Retina (tissue), 1 donor: Measurements from ENCODE around the gene SYT12.

Experiments used
- DNase-seq: peaks from one replicate; pipeline ENCODE4 v3.0.0-alpha.2; 2016

Gene SYT12

DNA sequence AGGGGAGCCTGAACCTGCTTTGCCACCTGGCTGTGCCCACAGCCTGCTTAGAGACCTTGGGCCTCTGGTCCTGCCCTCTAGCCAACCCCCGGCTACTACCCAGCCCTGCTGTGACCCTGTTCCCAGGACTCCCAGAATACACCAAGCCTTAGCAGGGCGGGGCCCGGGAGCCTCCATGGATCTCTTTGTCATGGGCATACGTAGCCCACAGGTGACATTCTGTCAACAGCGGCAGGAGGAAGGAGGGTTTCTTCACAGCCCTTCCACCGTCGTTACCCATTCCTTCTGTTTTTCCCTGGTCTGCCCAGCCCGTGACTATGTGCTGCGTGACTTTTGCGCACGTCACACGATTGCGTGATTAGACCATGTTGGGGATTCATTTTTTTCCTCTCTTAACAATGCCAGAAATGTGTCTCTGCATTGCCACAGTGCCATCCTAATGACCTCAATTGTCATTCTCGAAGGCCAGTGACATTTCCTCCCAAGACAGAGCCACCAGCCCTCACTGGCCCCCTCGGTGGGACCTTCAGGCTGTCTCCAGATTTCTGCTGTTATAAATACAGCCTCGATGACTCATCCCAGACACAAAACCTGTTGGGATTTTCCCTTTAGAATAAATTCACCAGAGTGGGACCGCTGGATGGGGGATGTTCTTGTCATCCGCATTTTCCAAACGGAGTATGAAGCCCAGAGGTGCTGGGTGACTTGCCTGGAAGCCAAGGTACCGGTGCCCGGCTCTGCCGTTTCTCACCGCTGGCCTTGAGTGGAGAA is 9.0 kb downstream of the SYT12 start:
- DNase-seq: no peak

GRCh38 chr11:67032830-67033551 is 10.1 kb downstream of the SYT12 start:
- no peak for DNase-seq

- DNase-seq: no peak
Measured at GRCh38 chr11:67033661-67034166, 10.8 kb downstream of the SYT12 start.

GRCh38 chr11:67034350-67034749 is 11.4 kb downstream of the SYT12 start:
- no peak for DNase-seq

GRCh38 chr11:67040147-67040546 is 17.2 kb downstream of the SYT12 start:
- DNase-seq: no peak

DNA sequence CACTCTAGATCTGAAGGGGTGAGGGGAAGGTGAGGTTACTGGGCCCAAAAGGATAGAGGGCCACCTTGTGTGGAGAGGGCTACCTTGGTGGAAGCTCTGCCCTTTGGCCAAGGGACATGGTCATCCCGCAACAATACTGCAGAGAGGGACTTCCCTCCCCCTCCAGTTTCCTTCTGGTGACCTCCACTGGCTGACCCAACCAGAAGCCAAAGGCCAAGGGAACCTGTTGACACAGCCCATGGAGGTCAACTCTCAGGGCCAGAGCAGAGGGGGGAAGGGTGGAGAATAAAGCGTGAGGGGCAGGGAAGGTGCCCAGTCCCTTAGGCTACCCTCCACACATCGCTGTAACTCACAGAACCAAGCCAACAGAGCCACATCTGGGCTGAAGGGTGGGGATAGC is 18.7 kb downstream of the SYT12 start:
- DNase-seq: no peak

- no peak for DNase-seq
Measured at GRCh38 chr11:67043572-67044349, 20.8 kb downstream of the SYT12 start.

GRCh38 chr11:67044496-67044895 is 21.6 kb downstream of the SYT12 start:
- no peak for DNase-seq

DNA sequence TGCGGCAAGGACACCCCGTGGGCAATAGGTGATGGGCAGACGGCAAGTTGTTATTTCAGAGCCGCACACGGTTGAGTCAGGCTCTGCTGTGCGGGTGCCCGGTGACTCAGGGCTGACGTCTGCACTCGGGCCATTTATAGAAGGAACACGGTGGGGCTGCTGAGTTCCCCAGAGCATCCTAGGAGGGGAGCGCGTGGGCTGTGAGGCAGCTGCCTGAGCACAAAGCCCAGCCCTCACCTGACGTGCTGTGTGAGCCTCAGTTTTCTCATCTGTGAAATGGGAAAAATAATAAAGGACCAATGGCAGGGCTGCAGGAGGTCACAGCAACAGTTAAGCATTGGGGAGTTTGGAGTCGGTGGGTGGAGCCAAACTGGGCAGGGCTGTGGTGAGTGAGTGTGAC is 22.4 kb downstream of the SYT12 start:
- DNase-seq: no peak

DNA sequence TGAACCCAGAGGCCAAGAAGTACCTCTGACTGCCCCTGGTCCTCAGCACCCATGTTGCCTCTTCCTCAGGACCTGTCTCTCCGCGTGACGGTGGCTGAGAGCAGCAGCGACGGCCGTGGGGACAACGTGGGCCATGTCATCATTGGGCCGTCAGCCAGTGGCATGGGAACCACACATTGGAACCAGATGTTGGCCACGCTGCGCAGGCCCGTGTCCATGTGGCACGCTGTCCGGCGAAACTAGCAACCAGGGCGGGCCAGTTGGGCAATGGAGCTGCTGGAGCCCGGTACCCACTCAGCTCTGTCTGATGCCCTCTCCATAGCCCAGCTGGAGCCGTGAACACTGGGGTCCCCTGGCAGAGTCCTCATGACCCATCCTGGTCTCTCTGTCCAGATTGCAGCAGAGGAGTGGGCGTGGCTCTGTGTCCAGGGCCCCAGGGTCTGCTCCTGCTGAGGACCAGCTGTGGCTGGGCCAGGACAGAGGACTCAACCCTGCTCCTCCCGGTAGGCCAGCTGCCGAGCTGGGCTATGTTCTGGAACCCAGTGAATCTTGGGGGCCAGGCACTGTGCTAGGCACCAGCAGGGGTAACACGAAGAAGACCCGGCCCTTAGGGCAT is 25.7 kb downstream of the SYT12 start:
- no peak for DNase-seq

DNA sequence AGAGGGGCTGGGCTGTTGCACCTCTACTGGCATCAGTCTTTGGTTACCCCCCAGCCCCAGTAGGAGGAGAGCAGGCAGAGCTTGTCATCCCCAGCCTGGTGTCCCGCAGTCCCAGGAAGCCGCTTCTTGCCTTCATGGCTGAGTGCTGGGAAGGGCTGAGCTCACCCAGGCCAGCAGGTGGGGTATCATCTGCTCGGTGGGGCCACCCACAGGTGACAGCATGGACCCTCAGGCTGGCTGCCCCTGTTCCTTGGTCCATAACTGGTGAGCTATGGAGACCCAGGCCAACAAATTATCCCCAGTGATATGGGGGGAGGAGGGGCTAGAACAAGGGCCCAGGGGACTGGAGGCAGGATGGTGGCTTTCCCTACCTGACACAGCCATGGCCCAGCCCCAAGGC is 27.2 kb downstream of the SYT12 start:
- no peak for DNase-seq

DNA sequence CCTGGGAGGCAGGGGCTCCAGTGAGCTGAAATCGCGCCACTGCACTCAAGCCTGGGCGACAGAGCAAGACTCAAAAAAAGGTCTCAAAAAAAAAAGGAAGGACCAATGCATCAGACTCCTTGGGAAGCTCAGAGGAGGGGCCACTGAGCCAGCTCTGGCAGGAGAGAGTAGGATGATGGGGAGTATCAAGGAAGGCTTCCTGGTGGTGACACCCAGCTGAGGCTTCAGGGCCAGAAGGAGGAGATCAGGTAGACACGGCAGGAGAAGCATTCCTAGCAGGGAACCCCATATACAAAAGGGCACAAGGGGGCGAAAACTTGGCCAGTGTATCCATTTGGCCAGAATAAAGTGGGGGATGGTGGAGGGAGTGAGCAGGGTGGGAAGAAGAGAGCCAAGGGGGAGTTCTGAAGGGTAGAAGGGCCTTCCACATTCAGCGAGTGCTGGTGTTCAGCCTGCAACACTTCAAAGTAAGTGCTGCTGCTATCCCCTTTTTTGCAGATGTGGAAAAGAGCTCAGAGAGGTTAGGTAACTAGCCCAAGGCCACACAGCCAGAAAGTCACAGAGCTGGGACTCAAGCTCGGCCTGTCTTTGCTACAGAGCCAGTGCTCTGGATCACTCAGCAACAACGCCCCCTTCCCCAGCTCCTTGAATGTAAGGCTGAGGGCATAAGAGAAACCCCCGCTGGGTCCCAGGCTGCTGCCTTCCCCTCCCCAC is 28.4 kb downstream of the SYT12 start:
- DNase-seq: no peak

DNA sequence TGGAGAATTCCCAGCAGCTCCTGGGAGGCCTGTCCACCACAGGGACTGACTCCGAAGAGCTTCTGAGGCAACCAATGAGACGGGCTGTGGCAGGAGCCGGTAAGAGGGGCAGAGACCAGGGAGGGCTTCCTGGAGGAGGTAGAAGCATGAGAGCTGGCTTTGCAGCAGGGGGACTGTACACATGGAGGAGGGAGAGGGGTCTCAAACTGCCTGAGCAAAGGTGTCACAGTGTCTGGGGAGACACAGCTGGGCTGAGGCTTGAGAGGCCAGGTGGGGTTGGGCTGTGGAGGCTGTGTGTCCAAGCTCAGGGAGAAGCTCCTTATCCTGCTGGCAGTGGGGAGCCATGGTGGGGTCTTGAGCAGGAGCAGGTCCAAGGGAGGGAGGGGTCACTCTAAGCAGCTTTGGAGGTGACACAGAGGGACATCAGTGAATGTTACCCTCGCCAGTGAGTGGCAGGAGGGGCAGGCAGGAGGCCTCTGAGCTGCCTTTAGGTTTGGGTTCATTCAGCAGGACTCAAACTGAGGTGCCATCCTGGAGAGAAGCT is 29.1 kb downstream of the SYT12 start:
- DNase-seq: no peak

- DNase-seq: no peak
Measured at GRCh38 chr11:67052891-67053290, 30.0 kb downstream of the SYT12 start.

GRCh38 chr11:67053896-67054329 is 31.0 kb downstream of the SYT12 start:
- peak; percentile 63 for DNase-seq

DNA sequence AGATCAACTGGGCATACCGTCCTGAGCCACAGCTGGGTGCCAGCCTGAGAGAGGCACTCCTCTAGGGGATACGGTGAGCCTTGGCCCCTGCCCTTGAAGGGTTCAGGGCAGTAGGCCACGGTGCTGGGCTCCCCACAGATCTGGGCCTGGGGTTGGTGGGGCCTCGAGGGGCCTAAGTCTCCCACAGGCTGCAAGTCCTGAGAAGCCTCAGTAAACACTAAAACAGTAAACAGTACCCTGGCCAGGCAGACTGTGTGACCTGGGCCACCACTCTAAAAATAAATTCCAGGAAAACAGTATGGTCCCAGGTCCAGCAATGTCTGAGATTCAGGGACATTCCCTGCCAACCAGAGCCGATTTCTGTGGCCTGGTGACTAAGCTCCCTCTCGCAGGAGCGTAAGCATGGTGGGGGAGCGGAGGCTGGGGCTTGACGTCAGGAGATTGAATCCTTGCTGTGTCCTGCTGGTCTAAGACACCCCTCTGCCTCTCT is 31.5 kb downstream of the SYT12 start:
- no peak for DNase-seq

- no peak for DNase-seq
Measured at GRCh38 chr11:67054836-67055523, 32.0 kb downstream of the SYT12 start.

DNA sequence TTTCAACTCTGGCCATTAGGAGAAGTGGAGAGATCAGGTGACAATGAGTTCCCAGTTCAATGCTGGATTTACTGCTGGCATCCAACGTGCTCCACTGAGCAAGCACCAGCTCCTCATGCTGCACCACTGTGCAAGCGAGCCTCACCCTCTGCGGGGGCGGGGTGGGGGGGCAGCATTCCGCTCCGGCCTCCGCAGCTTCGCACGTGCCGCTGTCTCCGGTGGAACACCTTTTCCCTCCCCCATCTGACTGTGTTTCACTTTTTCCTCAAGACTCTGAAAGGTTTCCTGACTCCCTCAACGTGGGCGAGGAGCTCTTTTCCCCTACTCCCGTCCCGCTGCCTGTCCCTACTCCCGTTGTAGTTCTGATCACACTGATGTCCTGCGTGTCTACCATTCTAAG is 32.9 kb downstream of the SYT12 start:
- no peak for DNase-seq

DNA sequence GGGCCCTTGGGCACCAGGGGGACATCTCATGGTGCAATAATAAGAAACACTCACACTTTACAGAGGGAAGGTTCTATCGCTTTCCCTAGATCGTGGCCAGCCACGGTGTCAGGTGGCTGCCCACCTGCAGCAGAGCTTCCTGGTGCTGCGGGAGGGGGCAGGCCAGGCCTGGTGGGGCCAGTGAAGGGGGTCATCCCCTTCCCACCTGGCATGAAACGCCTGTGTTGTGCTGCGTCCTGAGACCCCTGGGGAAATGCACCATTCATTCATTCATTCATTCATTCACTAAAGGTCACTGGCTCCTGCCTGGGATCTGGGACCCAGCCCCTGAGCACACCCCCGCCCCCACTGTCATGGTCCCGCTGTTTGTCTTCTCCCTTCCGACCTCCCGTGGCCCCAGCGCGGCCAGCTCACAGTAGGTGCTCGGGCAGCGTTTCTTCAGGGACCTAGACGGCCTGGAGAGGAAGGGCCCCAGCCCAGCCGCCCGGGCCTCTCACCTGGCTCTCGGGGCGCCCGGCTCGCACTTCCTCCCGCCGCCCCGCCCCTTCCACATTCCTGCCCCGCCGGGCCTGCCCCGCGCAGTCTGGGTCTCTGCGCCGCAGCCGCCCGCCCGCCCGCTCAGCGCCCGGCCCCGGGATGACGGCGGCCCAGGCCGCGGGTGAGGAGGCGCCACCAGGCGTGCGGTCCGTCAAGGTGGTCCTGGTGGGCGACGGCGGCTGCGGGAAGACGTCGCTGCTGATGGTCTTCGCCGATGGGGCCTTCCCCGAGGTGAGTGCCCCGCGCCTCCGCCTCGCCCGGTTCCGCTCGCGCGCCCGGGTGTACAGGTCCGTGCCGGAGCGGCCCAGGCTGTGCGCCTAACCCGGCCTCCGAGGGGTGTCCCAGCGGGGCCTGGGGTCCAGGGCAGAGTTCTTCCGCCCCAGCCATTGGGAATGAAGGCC is 33.6 kb downstream of the SYT12 start, which contains the start of gene RHOD:
RHOD (plus strand) TSS at position 581 of the 938 bp plus-strand sequence; CDS start at position 637, 56 bp downstream.
- DNase-seq: no peak

- DNase-seq: no peak
Measured at GRCh38 chr11:67057205-67057672, 34.3 kb downstream of the SYT12 start.
